HG02938 (cell line): Measurements from ENCODE around the gene C11orf87.

Source experiments
- ATAC-seq: cut with Tn5 transposase; IDR thresholded peaks from one replicate; pipeline ENCODE4 v1.9.1; 2021; ENCODE audit warnings: mild to moderate bottlenecking, moderate library complexity; ENCODE audit not compliant: unreplicated experiment

Gene C11orf87

GRCh38 chr11:109421981-109422869 is at the start of gene C11orf87:
C11orf87 (plus strand) TSS chr11:109422190; CDS start chr11:109423634, 1,444 bp downstream.
- no peak for ATAC-seq

- no peak for ATAC-seq
Measured at GRCh38 chr11:109374032-109374431, 48.0 kb upstream of the C11orf87 start.

GRCh38 chr11:109374441-109374840 is 47.5 kb upstream of the C11orf87 start:
- no peak for ATAC-seq

GRCh38 chr11:109377039-109377742 is 44.8 kb upstream of the C11orf87 start:
- ATAC-seq: no peak

GRCh38 chr11:109378034-109378433 is 44.0 kb upstream of the C11orf87 start:
- no peak for ATAC-seq

- no peak for ATAC-seq
Measured at GRCh38 chr11:109383306-109383705, 38.7 kb upstream of the C11orf87 start.

- ATAC-seq: no peak
Measured at GRCh38 chr11:109384873-109385272, 37.1 kb upstream of the C11orf87 start.

- ATAC-seq: no peak
Measured at GRCh38 chr11:109388982-109389381, 33.0 kb upstream of the C11orf87 start.

GRCh38 chr11:109390752-109391151 is 31.2 kb upstream of the C11orf87 start:
- no peak for ATAC-seq

- no peak for ATAC-seq
Measured at GRCh38 chr11:109401545-109401944, 20.4 kb upstream of the C11orf87 start.

GRCh38 chr11:109405671-109406070 is 16.3 kb upstream of the C11orf87 start:
- ATAC-seq: no peak

- ATAC-seq: no peak
Measured at GRCh38 chr11:109416601-109417000, 5.4 kb upstream of the C11orf87 start.

GRCh38 chr11:109422870-109423465 is 978 bp downstream of the C11orf87 start:
- ATAC-seq: no peak

GRCh38 chr11:109423466-109424190 is 1.6 kb downstream of the C11orf87 start:
- no peak for ATAC-seq

- no peak for ATAC-seq
Measured at GRCh38 chr11:109424901-109425300, 2.9 kb downstream of the C11orf87 start.

GRCh38 chr11:109425554-109425953 is 3.6 kb downstream of the C11orf87 start:
- no peak for ATAC-seq

- peak; percentile 66 for ATAC-seq
Measured at GRCh38 chr11:109426442-109427240, 4.7 kb downstream of the C11orf87 start.

- no peak for ATAC-seq
Measured at GRCh38 chr11:109432105-109432504, 10.1 kb downstream of the C11orf87 start.

- ATAC-seq: no peak
Measured at GRCh38 chr11:109433753-109434256, 11.8 kb downstream of the C11orf87 start.
